Left lung (tissue), 10 donors: ENCODE results near the gene ANKRD65. TPM values are rescaled to one million over a fixed set of nuclear protein-coding genes. Genes with fewer than 3 reads are reported as not detected.
"Not testable (repeated sequence)": the region's sequence is repeated elsewhere in the genome, so short reads cannot be mapped to it uniquely, and the experiment has no call there.

Experiments used
- ATAC-seq: fragments of 200-7000 bp; cut with Tn5 transposase; one replicate; pipeline ENCODE4 v1.9.1; 2020; ENCODE audit warnings: moderate library complexity
- DNase-seq, 4 donors: peaks; one replicate each; pipeline ENCODE4 v3.0.0-alpha.2; 2013 to 2020
- H3K27ac ChIP-seq, 2 donors: fragments of 200-600 bp; sonication (generic) in 1 of 2; one replicate each; pipeline versions ENCODE4 v1.5.0 to v1.8.0; 2020 to 2021
- H3K27me3 ChIP-seq, 2 donors: fragments of 200-600 bp; sonication (generic) in 1 of 2; one replicate each; pipeline versions ENCODE4 v1.5.0 to v1.8.0; 2020 to 2021
- H3K36me3 ChIP-seq, 2 donors: fragments of 200-600 bp; sonication (generic) in 1 of 2; one replicate each; pipeline versions ENCODE4 v1.5.0 to v1.8.0; 2020 to 2021
- H3K4me1 ChIP-seq, 2 donors: fragments of 200-600 bp; one replicate each; pipeline ENCODE4 v1.8.0; 2021
- H3K4me3 ChIP-seq, 2 donors: fragments of 200-600 bp; sonication (generic) in 1 of 2; one replicate each; pipeline versions ENCODE4 v1.5.0 to v1.8.0; 2020 to 2021; ENCODE audit warnings: mild to moderate bottlenecking in 1 of 2
- H3K9me3 ChIP-seq, 2 donors: fragments of 200-600 bp; sonication (generic) in 1 of 2; one replicate each; pipeline versions ENCODE4 v1.5.0 to v1.8.0; 2020 to 2021
- intact Hi-C, 2 donors: fragments of 100-400 bp; cut with DNase I; formaldehyde crosslinking; loops; one replicate each; pipeline versions ENCODE4 v1.11.2 to v1.14.2; 2022
- polyA plus RNA-seq, 6 donors: library from polyadenylated mRNA; unstranded; fragments of 120-200 nt; gene quantifications; one replicate each; pipeline ENCODE4 v1.2.1, GENCODE V29; 2013; ENCODE audit not compliant: insufficient read length in 6 of 6
- total RNA-seq, 2 donors: library from RNA; stranded (reverse); fragmentation: NEBNext Ultra II Directional; extraction: Animal tissue kit (Norgen Biotek cat#: 25700); gene quantifications; one replicate each; pipeline ENCODE4 v1.2.1, GENCODE V29; 2021
- TF ChIP-seq, protein P1 (sequence below), 2 donors: fragments of 200-600 bp; sonication (generic) in 1 of 2; IDR thresholded peaks; one replicate each; pipeline versions ENCODE4 v1.5.0 to v1.8.0; 2021; ENCODE audit warnings: antibody characterized with exemption in 2 of 2
- donor health status: DM: no; HTN: yes; CAD: no.
- donor health status: DM: no; HTN: no; CAD: no.

The ANKRD65 gene
- total and polyA plus RNA-seq, 8 donors = 18.4 to 41.6 (median 31.7) TPM

DNA sequence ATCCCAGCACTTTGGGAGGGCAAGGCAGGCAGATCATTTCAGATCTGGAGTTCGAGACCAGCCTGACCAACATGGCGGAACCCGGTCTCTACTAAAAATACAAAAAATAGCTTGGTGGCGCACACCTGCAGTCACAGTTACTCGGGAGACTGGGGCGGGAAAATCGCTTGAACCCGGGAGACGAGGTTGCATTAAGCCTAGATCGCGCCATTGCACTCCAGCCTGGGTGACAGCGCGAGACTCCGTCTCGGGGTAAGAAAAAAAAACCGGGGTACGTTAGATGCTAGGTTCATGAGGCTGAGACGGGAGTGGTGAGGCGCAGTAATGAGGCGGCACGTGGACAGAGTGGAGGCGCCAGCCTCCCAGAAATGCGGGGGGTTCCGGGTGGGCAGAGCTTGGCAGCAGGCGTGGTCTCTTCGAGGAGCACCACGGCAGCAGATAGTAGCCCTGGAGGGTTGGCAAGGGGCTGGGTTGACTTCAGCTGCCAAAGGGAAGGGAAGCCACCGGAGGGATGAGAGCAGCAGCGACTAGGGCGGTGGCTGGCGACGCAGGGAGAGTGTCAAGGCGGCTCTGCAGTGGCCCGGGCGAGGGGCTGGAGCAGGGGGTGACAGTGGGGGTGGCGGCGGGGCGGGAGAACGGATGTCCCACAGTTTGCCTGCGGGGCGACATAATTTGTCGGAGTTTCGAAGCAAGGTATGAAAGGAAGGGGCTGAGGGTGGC, 14.8 kb downstream of the ANKRD65 start:
- no peaks in the 10 kb centered on the region for H3K9me3 ChIP-seq
- TF ChIP-seq, protein P1, sequence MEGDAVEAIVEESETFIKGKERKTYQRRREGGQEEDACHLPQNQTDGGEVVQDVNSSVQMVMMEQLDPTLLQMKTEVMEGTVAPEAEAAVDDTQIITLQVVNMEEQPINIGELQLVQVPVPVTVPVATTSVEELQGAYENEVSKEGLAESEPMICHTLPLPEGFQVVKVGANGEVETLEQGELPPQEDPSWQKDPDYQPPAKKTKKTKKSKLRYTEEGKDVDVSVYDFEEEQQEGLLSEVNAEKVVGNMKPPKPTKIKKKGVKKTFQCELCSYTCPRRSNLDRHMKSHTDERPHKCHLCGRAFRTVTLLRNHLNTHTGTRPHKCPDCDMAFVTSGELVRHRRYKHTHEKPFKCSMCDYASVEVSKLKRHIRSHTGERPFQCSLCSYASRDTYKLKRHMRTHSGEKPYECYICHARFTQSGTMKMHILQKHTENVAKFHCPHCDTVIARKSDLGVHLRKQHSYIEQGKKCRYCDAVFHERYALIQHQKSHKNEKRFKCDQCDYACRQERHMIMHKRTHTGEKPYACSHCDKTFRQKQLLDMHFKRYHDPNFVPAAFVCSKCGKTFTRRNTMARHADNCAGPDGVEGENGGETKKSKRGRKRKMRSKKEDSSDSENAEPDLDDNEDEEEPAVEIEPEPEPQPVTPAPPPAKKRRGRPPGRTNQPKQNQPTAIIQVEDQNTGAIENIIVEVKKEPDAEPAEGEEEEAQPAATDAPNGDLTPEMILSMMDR (IDR thresholded peaks at IDR 0.05) = no peak
- H3K27me3 ChIP-seq = no peaks in the 10 kb centered on the region
- peak; percentile 2 for ATAC-seq
- DNase-seq = peak in 1 of 4 donors; percentile 79
- peak overlapping the region; percentile 86 to 99 for H3K4me3 ChIP-seq
- H3K36me3 ChIP-seq = peaks cover 0 to 46% of the 10 kb centered on the region in 2 donors
- peaks cover 9 to 54% of the 10 kb centered on the region in 2 donors for H3K4me1 ChIP-seq
- peak overlapping the region; percentile 72 to 91 for H3K27ac ChIP-seq
- intact Hi-C loops = no loop called here

DNA sequence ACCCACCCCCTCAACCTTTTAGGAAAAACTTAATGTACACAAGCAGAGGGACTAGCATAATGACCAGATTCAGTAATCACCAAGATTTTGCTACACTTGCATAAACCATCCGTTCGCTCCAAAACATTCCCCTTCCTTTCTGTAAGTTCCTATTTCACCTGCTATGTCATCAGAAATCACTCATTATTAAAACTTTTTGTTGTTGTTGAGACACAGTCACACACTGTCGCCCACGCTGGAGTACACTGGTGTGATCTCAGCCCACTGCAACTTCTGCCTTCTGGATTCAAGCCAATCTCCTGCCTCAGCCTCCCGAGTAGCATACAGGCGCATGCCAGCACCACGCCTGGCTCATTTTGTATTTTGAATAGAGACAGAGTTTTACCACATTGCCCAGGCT, 17.4 kb downstream of the ANKRD65 start:
- TF ChIP-seq, protein P1 (IDR thresholded peaks at IDR 0.05) = no peak
- no peak overlapping the region for H3K27ac ChIP-seq
- ATAC-seq (no peak), DNase-seq (no peak)
- H3K4me3 ChIP-seq = no peak overlapping the region
- no peaks in the 10 kb centered on the region for H3K9me3 ChIP-seq
- H3K36me3 ChIP-seq = peaks cover 0 to 54% of the 10 kb centered on the region in 2 donors
- H3K4me1 ChIP-seq = peaks cover 14 to 59% of the 10 kb centered on the region in 2 donors
- intact Hi-C loops = no loop called here
- no peaks in the 10 kb centered on the region for H3K27me3 ChIP-seq

DNA sequence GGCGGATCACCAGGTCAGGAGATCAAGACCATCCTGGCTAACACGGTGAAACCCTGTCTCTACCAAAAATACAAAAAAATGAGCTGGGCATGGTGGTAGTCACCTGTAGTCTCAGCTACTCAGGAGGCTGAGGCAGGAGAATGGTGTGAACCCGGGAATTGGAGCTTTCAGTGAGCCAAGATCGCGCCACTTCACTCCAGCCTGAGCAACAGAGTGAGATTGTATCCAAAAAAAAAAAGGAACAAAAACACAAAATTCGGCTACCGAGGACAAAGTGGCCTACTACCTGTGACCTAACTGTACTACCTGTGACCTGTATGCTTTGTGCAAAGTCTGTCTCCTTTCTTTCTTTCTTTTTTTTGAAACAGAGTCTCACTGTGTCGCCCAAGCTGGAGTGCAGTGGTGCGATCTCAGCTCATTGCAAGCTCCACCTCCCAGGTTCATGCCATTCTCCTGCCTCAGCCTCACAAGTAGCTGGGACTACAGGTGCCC, 18.1 kb downstream of the ANKRD65 start:
- peak in 1 of 4 donors; percentile 13 for DNase-seq
- H3K27ac ChIP-seq, H3K4me3 ChIP-seq, H3K27me3 ChIP-seq, ATAC-seq, H3K9me3 ChIP-seq, intact Hi-C loops: not testable (repeated sequence)
- H3K4me1 ChIP-seq = peaks cover 10 to 56% of the 10 kb centered on the region in 2 donors
- peaks cover 0 to 56% of the 10 kb centered on the region in 2 donors for H3K36me3 ChIP-seq

DNA sequence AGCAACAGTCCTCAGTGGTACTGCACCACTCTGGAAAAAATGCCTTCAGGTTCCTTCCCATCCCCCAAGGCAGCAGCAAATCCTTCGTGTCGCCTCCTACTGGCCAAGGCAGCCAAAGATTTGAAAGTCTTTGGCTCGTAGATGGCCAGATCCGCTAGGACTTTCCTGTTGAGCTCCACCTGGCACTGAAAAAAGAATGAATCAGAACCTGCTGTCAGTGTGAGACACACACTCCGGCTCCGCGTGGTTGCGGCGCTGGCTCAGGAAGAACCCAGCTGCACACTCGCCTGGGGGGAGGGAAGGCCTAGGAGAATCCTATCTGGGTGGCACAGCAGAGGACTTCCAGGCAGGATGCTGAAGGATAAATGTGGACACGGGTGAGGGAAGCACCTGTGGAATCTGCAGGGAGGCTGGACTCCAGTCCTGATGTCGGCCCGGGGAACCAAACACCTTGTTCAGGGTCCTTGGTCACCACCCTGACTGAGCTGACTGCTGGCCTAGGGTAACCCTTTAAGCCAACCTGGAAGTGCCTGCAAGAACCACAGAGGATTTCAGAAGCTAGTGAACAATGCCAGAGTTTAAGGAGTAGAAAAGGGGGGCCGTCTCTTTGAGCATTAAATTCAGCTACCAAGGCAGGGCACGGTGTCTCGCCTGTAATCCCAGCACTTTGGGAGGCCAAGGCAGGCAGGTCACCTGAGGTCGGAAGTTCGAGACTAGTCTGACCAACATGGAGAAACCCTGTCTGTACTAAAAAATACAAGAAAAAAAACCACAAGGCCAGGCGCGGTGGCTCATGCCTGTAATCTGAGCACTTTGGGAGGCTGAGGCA, 18.8 kb downstream of the ANKRD65 start:
- no peaks in the 10 kb centered on the region for H3K9me3 ChIP-seq
- intact Hi-C loops = no loop called here
- no peak overlapping the region for H3K4me3 ChIP-seq
- peak overlapping the region in 1 of 2 donors; percentile 5 for H3K27ac ChIP-seq
- ATAC-seq (no peak), DNase-seq (peak in 1 of 4 donors; percentile 52)
- H3K27me3 ChIP-seq = no peaks in the 10 kb centered on the region
- H3K4me1 ChIP-seq = peaks cover 16 to 58% of the 10 kb centered on the region in 2 donors
- TF ChIP-seq, protein P1 (IDR thresholded peaks at IDR 0.05) = peak in 1 of 2 donors; percentile 42
- H3K36me3 ChIP-seq = peaks cover 0 to 62% of the 10 kb centered on the region in 2 donors

DNA sequence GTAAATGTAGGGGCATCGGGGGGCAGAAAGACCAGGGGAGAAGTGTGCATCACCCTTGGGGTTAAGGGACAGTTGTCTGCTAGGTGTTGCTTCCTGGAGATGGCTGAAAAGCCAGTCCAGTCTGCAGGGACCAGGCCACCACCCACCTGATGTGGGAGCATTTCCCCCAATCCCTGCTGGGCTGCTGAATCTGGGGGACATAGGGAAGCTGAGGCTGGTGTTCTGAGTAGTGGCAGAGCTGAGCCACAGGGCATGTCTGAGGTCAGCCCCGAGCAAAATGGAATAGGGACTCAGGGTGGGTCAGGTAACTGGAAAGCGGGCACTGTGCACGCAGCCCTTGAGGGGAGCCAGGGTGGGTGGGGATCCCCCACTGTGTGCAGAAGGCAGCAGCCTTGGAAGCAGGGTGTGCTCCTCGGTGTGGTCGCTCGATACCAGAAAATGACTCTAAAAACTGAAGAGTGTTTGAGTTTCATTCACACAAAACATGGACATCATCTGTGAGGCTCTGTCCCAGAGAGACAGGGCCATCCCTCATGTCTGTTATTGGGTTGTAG, 19.5 kb downstream of the ANKRD65 start:
- TF ChIP-seq, protein P1 (IDR thresholded peaks at IDR 0.05) = no peak
- peak in 1 of 4 donors; percentile 50 for DNase-seq
- Histone ChIP-seq H3K4me1 (peaks cover 16 to 62% of the 10 kb centered on the region in 2 donors), H3K9me3 (no peaks in the 10 kb centered on the region), H3K27me3 (no peaks in the 10 kb centered on the region), H3K4me3 (no peak overlapping the region), H3K36me3 (peaks cover 0 to 70% of the 10 kb centered on the region in 2 donors), H3K27ac (peak overlapping the region in 1 of 2 donors; percentile 5)
- ATAC-seq = no peak
- intact Hi-C loops = no loop called here
